Omental fat pad (tissue), 4 donors: ENCODE data around the gene MAP4K3. TPM values are rescaled to one million over a fixed set of nuclear protein-coding genes. Genes with fewer than 3 reads are reported as not detected.

ENCODE experiments used
- ATAC-seq: fragments of 150-250 bp; one replicate; pipeline ENCODE4 v1.9.1; 2016; ENCODE audit warnings: mild to moderate bottlenecking, moderate library complexity; ENCODE audit not compliant: low FRiP score
- DNase-seq: peaks from one replicate; pipeline ENCODE4 v3.0.0-alpha.2; 2019; ENCODE audit warnings: low spot score
- total RNA-seq, 4 donors: library from RNA; depleted of rRNA; stranded (reverse); fragments of >200 nt; gene quantifications; one replicate each; pipeline ENCODE4 v1.1.0, GENCODE V29; 2016
- TF ChIP-seq, protein P1 (sequence below), 3 donors: fragments of 450-650 bp; IDR thresholded peaks; one replicate each; pipeline ENCODE4 v1.5.1; 2016 to 2017; ENCODE audit warnings: antibody characterized with exemption in 3 of 3, mild to moderate bottlenecking in 3 of 3, moderate library complexity in 2 of 3

MAP4K3 gene
- total RNA-seq, 4 donors from 2014 or later, result 45.9 to 93.7 (median 66.1) TPM

DNA sequence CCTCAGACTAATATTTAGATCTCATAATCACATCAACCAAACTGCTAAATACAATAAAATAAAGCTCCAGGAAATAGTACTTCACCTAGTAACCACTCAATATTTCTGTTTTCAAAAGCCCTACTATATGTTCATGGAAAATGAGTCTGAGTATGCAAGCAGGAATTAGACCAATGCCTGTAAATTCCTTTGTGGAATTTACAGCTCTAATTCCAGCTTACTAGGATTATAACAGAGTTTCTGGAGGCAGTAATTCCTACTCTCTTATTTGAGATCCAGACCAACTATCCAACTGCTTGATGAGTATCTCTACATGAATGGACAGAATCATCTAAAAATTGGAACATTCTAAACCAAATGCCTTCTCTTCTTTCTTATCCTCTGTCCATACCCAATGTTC, 204.9 kb downstream of the MAP4K3 start:
- ATAC-seq (no peak), DNase-seq (no peak)
- TF ChIP-seq, protein P1, sequence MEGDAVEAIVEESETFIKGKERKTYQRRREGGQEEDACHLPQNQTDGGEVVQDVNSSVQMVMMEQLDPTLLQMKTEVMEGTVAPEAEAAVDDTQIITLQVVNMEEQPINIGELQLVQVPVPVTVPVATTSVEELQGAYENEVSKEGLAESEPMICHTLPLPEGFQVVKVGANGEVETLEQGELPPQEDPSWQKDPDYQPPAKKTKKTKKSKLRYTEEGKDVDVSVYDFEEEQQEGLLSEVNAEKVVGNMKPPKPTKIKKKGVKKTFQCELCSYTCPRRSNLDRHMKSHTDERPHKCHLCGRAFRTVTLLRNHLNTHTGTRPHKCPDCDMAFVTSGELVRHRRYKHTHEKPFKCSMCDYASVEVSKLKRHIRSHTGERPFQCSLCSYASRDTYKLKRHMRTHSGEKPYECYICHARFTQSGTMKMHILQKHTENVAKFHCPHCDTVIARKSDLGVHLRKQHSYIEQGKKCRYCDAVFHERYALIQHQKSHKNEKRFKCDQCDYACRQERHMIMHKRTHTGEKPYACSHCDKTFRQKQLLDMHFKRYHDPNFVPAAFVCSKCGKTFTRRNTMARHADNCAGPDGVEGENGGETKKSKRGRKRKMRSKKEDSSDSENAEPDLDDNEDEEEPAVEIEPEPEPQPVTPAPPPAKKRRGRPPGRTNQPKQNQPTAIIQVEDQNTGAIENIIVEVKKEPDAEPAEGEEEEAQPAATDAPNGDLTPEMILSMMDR (IDR thresholded peaks at IDR 0.05), result no peak

DNA sequence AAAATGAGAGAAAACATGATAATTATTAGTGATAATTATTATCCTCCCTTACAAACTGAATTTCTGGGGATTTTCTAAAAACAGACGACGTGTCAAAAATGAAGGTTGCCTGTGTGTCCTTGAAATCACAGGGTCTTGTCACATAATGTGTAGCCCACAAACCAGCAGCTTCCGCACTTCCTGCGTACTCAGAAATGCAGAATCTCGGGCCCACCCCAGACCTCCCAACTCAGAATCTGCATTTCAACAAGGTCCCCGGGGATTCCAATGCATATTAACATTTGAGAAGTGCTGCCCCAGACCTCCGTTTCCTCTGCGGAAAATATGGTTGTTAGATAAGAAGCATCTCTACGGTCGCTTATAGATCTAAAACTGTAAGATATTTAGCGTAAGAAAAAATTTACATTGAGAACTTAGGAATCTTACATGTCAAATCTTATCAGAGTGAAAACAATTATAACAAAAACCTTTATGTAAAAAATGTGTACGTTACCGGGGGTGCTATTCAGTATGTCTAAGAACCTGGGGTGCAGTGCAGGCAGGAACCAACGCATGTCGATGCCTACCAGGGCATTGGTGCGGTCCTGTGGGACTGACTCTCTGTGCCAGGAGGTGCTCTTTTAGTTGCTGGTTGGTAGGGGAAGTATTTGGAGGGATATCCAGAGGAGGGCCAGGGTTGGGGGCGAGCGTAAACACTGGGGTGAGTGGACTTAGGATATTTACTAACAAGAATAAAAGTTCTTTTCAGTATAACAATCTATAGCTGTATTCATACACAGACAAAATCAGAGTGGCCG, 208.5 kb downstream of the MAP4K3 start:
- TF ChIP-seq, protein P1 (IDR thresholded peaks at IDR 0.05), result no peak
- no peak for DNase-seq
- ATAC-seq, result no peak

DNA sequence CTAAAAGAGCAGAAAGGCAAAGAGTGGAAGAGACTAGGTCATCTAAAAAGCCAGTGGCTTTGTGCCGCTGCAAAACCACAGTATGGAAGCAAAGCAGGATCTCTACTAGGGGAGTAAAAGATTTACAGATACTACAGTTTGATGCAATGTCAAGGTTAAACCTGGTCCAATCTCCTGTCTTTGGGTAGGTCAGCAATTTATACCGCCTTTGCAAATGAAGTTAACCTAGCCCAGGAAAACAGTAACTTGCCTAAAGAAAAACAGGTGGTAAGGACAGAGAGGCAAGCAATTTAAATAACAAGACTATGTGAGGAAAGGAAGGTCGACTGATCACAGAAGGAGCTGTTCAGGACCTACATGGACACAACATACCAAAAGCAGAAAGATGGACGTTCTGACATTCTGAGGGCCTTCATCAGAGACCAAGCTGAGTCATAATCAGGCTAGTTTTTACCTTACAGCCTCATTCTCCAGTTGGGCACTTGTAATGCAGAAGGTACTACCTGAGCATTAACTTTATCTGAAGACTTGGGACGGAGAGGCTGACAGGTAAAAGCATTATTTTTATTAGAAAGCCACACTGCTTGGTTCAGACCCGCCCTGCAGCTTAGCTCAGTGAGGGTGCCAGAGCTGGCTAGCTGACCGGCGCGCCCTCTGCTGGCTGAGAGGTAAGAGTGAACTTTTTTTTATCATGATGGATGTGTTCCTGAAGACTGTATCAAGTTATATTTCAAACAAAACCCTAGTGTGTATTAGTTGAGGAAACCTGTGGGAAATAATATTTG, 209.3 kb downstream of the MAP4K3 start:
- ATAC-seq, result peak; percentile 89
- DNase-seq, result peak; percentile 32
- TF ChIP-seq, protein P1 (IDR thresholded peaks at IDR 0.05), result peak in 1 of 3 donors; percentile 47

DNA sequence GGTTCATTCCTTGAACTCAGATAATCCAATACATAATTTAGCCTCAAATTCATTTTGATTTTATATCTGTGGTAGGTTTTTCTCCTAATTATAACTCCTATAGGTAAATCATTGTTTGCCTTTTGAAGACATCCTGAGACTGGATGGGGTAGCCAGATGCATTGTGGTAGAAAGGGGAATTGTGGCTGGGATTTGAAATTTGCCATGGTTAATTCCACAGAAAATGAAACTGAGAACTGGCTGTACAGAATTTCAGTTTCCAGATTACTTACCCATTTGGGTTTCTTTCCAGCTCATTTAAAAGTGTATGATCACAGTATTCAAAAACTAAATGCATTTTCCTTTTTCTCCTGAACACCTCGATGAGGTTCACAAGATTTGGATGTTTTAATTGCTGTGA, 211.5 kb downstream of the MAP4K3 start:
- ATAC-seq, result no peak
- DNase-seq, result no peak
- TF ChIP-seq, protein P1 (IDR thresholded peaks at IDR 0.05), result no peak

DNA sequence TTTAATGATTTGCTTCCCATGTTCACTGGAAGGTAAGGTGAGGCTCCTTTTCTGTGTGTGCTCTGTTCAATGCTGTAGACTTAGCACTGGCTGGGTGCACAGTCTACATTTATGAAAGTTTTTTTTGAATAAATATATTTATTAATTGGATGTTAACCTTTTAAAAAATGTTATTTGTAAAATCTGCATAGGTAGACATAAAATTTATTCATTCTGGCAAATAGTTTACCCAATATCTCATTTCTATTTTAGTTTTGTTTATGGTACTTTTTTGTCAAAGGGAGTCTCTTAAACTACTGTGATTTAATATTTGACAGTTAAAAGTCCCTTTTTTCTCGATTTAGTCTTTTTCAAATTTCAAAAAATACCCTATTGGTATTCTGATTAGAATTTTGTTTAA, 213.2 kb downstream of the MAP4K3 start:
- ATAC-seq, result no peak
- DNase-seq, result no peak
- TF ChIP-seq, protein P1 (IDR thresholded peaks at IDR 0.05), result no peak

DNA sequence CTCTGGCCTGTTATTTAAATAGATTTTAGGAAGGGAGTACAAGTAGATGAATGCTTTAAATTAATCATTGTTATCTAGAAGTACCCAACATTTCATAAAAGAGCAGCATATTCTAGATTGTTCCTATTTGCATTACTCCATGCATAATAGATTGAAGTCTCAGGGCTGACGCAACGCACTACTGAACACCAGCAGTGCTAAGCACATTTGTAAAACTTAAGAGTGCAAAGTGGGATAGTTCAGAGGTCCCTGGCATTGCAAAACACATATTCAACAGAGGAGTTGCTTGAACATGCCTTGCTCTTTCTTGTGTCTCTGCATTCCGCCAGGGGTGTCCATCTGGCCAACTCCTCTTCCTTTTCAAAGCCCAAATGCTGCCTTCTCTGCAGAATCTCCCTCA, 215.6 kb downstream of the MAP4K3 start:
- TF ChIP-seq, protein P1 (IDR thresholded peaks at IDR 0.05), result no peak
- ATAC-seq, result no peak
- no peak for DNase-seq
